Measurements from ENCODE around the gene TEX13C.

TEX13C gene

GRCh38 chrX:125319646-125320521 lies at the start of gene TEX13C:
TSS of gene TEX13C (plus strand) at chrX:125319871. CDS start at chrX:125320120, 249 bp downstream.
- in situ Hi-C loops (cut with HindIII; ENCODE audit: low sequenced_read_pairs): no loop called here
- TF ChIP-seq, protein P1, sequence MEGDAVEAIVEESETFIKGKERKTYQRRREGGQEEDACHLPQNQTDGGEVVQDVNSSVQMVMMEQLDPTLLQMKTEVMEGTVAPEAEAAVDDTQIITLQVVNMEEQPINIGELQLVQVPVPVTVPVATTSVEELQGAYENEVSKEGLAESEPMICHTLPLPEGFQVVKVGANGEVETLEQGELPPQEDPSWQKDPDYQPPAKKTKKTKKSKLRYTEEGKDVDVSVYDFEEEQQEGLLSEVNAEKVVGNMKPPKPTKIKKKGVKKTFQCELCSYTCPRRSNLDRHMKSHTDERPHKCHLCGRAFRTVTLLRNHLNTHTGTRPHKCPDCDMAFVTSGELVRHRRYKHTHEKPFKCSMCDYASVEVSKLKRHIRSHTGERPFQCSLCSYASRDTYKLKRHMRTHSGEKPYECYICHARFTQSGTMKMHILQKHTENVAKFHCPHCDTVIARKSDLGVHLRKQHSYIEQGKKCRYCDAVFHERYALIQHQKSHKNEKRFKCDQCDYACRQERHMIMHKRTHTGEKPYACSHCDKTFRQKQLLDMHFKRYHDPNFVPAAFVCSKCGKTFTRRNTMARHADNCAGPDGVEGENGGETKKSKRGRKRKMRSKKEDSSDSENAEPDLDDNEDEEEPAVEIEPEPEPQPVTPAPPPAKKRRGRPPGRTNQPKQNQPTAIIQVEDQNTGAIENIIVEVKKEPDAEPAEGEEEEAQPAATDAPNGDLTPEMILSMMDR (IDR thresholded peaks at IDR 0.05; ENCODE audit: low read depth, low read length): no peak
- no peak for DNase-seq (ENCODE audit: low read depth, low spot score)
- no peak within 1 kb of the TSS for H3K4me3 ChIP-seq (ENCODE audit: low read depth, low read length)

- H3K4me3 ChIP-seq (ENCODE audit: low read depth, low read length): no peak overlapping the region
- TF ChIP-seq, protein P1 (IDR thresholded peaks at IDR 0.05; ENCODE audit: low read depth, low read length): no peak
- DNase-seq (ENCODE audit: low read depth, low spot score): no peak
- in situ Hi-C loops (cut with HindIII; ENCODE audit: low sequenced_read_pairs): no loop called here
These were observed 32.4 kb upstream of the TEX13C start for GRCh38 chrX:125287282-125287681.

DNA sequence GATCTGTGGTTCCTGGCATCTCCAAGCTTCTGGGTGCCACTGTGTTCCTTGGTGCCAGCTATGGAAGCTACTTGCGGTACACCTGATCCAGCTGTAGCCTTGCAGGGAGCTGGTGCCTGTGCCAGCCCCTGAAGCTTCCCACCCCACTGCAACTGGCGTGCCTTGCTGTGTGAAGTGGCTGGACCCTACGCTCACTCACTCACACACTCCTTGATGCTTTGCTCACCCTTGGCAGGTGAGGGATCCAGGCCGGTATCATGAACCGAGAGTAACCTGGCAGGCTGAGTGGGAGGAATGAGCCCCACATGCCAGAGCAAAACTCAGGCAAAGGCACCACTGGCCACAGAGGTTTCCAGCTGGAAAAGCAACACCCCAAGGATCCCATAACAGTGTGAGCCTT lies 31.3 kb upstream of the TEX13C start:
- in situ Hi-C loops (cut with HindIII; ENCODE audit: low sequenced_read_pairs): no loop called here
- TF ChIP-seq, protein P1 (IDR thresholded peaks at IDR 0.05; ENCODE audit: low read depth, low read length): no peak
- DNase-seq (ENCODE audit: low read depth, low spot score): no peak
- H3K4me3 ChIP-seq (ENCODE audit: low read depth, low read length): no peak overlapping the region

GRCh38 chrX:125289209-125289608 lies 30.5 kb upstream of the TEX13C start:
- peak; percentile 3 for DNase-seq (ENCODE audit: low read depth, low spot score)
- H3K4me3 ChIP-seq (ENCODE audit: low read depth, low read length): no peak overlapping the region
- TF ChIP-seq, protein P1 (IDR thresholded peaks at IDR 0.05; ENCODE audit: low read depth, low read length): no peak
- in situ Hi-C loops (cut with HindIII; ENCODE audit: low sequenced_read_pairs): no loop called here

GRCh38 chrX:125289920-125290319 lies 29.8 kb upstream of the TEX13C start:
- in situ Hi-C loops (cut with HindIII; ENCODE audit: low sequenced_read_pairs): no loop called here
- peak; percentile 2 for DNase-seq (ENCODE audit: low read depth, low spot score)
- TF ChIP-seq, protein P1 (IDR thresholded peaks at IDR 0.05; ENCODE audit: low read depth, low read length): no peak
- H3K4me3 ChIP-seq (ENCODE audit: low read depth, low read length): no peak overlapping the region

DNA sequence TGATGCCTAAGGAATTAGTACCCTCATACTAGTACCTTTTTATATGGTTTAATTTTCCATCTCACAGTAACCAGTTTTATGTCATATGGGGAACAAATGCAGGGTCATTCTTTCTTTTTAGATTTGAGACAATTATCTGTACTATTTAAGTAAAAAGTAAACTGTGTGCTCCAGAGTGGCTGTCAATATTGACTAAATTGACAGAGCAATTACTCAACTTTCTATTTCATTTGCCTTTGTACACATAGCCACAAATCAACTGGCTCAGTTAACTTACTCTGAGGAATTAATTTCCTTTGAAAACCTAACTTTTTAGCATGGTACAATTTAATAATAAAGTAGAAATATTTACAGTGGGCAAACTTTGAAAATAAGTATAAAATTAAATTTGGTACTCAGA lies 28.5 kb upstream of the TEX13C start:
- DNase-seq (ENCODE audit: low read depth, low spot score): no peak
- TF ChIP-seq, protein P1 (IDR thresholded peaks at IDR 0.05; ENCODE audit: low read depth, low read length): no peak
- in situ Hi-C loops (cut with HindIII; ENCODE audit: low sequenced_read_pairs): no loop called here
- H3K4me3 ChIP-seq (ENCODE audit: low read depth, low read length): no peak overlapping the region
